Measurements from ENCODE around the gene NAT9.

DNA sequence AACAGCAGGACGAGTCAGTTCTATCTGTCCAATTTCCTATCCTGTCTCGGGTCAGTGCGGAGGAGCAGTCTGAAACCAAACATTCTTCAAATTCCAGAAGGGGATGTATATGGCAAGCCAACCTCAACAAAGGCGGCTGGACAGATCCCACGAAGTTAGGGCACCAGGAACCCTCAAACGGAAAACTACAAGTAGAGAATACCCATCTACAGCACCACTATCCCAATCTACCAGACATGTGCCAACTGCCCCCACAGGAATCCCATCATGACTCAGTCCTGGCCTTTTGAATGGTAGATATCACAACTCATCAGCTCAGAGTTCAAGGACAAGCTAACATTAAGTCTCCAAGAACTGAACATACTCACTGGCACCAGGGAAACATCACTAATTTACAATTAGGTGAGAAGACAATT, 2.3 kb downstream of the NAT9 start:
- TF ChIP-seq, protein P1, sequence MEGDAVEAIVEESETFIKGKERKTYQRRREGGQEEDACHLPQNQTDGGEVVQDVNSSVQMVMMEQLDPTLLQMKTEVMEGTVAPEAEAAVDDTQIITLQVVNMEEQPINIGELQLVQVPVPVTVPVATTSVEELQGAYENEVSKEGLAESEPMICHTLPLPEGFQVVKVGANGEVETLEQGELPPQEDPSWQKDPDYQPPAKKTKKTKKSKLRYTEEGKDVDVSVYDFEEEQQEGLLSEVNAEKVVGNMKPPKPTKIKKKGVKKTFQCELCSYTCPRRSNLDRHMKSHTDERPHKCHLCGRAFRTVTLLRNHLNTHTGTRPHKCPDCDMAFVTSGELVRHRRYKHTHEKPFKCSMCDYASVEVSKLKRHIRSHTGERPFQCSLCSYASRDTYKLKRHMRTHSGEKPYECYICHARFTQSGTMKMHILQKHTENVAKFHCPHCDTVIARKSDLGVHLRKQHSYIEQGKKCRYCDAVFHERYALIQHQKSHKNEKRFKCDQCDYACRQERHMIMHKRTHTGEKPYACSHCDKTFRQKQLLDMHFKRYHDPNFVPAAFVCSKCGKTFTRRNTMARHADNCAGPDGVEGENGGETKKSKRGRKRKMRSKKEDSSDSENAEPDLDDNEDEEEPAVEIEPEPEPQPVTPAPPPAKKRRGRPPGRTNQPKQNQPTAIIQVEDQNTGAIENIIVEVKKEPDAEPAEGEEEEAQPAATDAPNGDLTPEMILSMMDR (conservative IDR thresholded peaks at IDR 0.05 in 1 of 2, IDR thresholded peaks at IDR 0.05 in 1 of 2; ENCODE audit: extremely low read depth in 1 of 2, insufficient read depth in 1 of 2, low read depth in 1 of 2, low read length in 2 of 2): no peak
- no peak for TF ChIP-seq EZH2 (IDR thresholded peaks at IDR 0.05; ENCODE audit: borderline replicate concordance, low read length)
